Lung (tissue), 12 donors: ENCODE measurements around the gene SLC22A4. TPM values are rescaled to one million over a fixed set of nuclear protein-coding genes. Genes with fewer than 3 reads are reported as not detected.

Experiments
- ATAC-seq: fragments of 200-7000 bp; cut with Tn5 transposase; one replicate; pipeline ENCODE4 v1.9.1; 2020; ENCODE audit warnings: moderate number of reproducible peaks; ENCODE audit not compliant: insufficient read depth, low FRiP score
- DNase-seq, 3 donors: peaks; one replicate each; pipeline ENCODE4 v3.0.0-alpha.2; 2013 to 2017
- H3K27ac ChIP-seq, 2 donors: one replicate each; pipeline ENCODE4 v1.5.1; 2013; ENCODE audit warnings: mild to moderate bottlenecking in 2 of 2, moderate library complexity in 2 of 2, control low read depth in 1 of 2, inconsistent platforms in 1 of 2, low read depth in 1 of 2, low read length in 1 of 2
- H3K27me3 ChIP-seq, 3 donors: one replicate each; pipeline ENCODE4 v1.5.1; 2013; ENCODE audit warnings: low read length in 2 of 3; ENCODE audit not compliant: control insufficient read depth in 3 of 3, insufficient read depth in 3 of 3
- H3K36me3 ChIP-seq, 4 donors: one replicate each; pipeline ENCODE4 v1.5.1; 2013; ENCODE audit warnings: low read length in 4 of 4, mild to moderate bottlenecking in 1 of 4, moderate library complexity in 1 of 4; ENCODE audit not compliant: control insufficient read depth in 4 of 4, insufficient read depth in 4 of 4
- H3K4me1 ChIP-seq, 5 donors: one replicate each; pipeline ENCODE4 v1.5.1; 2013; ENCODE audit warnings: low read length in 5 of 5, mild to moderate bottlenecking in 2 of 5, moderate library complexity in 1 of 5; ENCODE audit not compliant: control insufficient read depth in 5 of 5, insufficient read depth in 5 of 5
- H3K4me3 ChIP-seq: one replicate; pipeline ENCODE4 v1.5.1; 2013; ENCODE audit warnings: mild to moderate bottlenecking, control low read depth, moderate library complexity
- H3K9ac ChIP-seq, 2 donors: one replicate each; pipeline ENCODE4 v1.5.1; 2013; ENCODE audit warnings: low read length in 2 of 2, control low read depth in 1 of 2; ENCODE audit not compliant: insufficient read depth in 1 of 2
- H3K9me3 ChIP-seq, 4 donors: one replicate each; pipeline ENCODE4 v1.5.1; 2013; ENCODE audit warnings: low read length in 3 of 4, mild to moderate bottlenecking in 1 of 4, moderate library complexity in 1 of 4; ENCODE audit not compliant: control insufficient read depth in 4 of 4, insufficient read depth in 3 of 4
- CTCF ChIP-seq: IDR thresholded peaks from 2 replicates; pipeline ENCODE4 v1.5.1; 2012; ENCODE audit warnings: mild to moderate bottlenecking; ENCODE audit errors: control extremely low read depth, extremely low read depth
- WGBS, 2 donors: extraction: QIAGEN DNeasy Blood & Tissue Kit; methylation state at CpG; one replicate each; pipeline ENCODE4 v1.1.7; 2013; 5-methylcytosine and 5-hydroxymethylcytosine counted together
- polyA plus RNA-seq, 2 donors: library from polyadenylated mRNA; stranded (reverse); fragments of 200-250 nt; gene quantifications; one replicate each; pipeline ENCODE4 v1.2.1, GENCODE V29; 2013
- total RNA-seq, 2 donors: library from RNA; depleted of rRNA in 1 of 2; stranded (reverse); fragments of >200 nt in 1 of 2; gene quantifications; one replicate each; pipeline ENCODE4 v1.2.1, GENCODE V29; 2014 to 2021
- donor health status: control.
- donor health status: control.
- donor health status: Bipolar disorder and iron deficiency.
- donor health status: healthy.
- donor health status: DM: yes; HTN: yes; CAD: no.

The SLC22A4 gene
- total and polyA plus RNA-seq, 4 donors: 3.6 to 18.1 (median 13.3) TPM

GRCh38 chr5:132277256-132277655 lies 16.9 kb upstream of the SLC22A4 start:
- no peaks in the 10 kb centered on the region for H3K27me3 ChIP-seq
- no peak for TF ChIP-seq CTCF
- H3K4me1 ChIP-seq: peaks cover 0 to 4% (median 0%) of the 10 kb centered on the region in 5 donors
- ATAC-seq (no peak), DNase-seq (no peak)
- 77 to 88% methylated on average over 6 of the region's 6 CpGs for WGBS, 2 donors
- H3K27ac ChIP-seq: no peak overlapping the region
- no peaks in the 10 kb centered on the region for H3K36me3 ChIP-seq
- H3K4me3 ChIP-seq: no peak overlapping the region
- no peaks in the 10 kb centered on the region for H3K9me3 ChIP-seq
- H3K9ac ChIP-seq: no peak overlapping the region

- no peak for TF ChIP-seq CTCF
- H3K4me3 ChIP-seq: no peak overlapping the region
- no peaks in the 10 kb centered on the region for H3K9me3 ChIP-seq
- no peak for DNase-seq
- ATAC-seq: no peak
- 80 to 91% methylated on average over 6 of the region's 6 CpGs for WGBS, 2 donors
- no peaks in the 10 kb centered on the region for H3K36me3 ChIP-seq
- no peak overlapping the region for H3K27ac ChIP-seq
- H3K27me3 ChIP-seq: no peaks in the 10 kb centered on the region
- H3K4me1 ChIP-seq: peaks cover 0 to 4% (median 0%) of the 10 kb centered on the region in 5 donors
- no peak overlapping the region for H3K9ac ChIP-seq
Measured at GRCh38 chr5:132277971-132278853, 16.0 kb upstream of the SLC22A4 start.

GRCh38 chr5:132279801-132280200 lies 14.4 kb upstream of the SLC22A4 start:
- no peak overlapping the region for H3K4me3 ChIP-seq
- no peak overlapping the region for H3K27ac ChIP-seq
- no peaks in the 10 kb centered on the region for H3K9me3 ChIP-seq
- WGBS, 2 donors: 87 to 88% methylated on average over 3 of the region's 3 CpGs
- no peak overlapping the region for H3K9ac ChIP-seq
- ATAC-seq (no peak), DNase-seq (no peak)
- peaks cover 0 to 4% (median 0%) of the 10 kb centered on the region in 5 donors for H3K4me1 ChIP-seq
- no peaks in the 10 kb centered on the region for H3K27me3 ChIP-seq
- TF ChIP-seq CTCF: no peak
- no peaks in the 10 kb centered on the region for H3K36me3 ChIP-seq
